B cell (primary cell): ENCODE data around the gene MUC6. TPM values are rescaled to one million over a fixed set of nuclear protein-coding genes. Genes with fewer than 3 reads are reported as not detected.

ENCODE experiments used
- ATAC-seq: fragments of 200-7000 bp; cut with Tn5 transposase; one replicate; pipeline ENCODE4 v1.10.0; 2021; ENCODE audit warnings: low read depth, mild to moderate bottlenecking, moderate number of reproducible peaks, moderate library complexity
- CTCF ChIA-PET: fragments of 350-600 bp; sonication (Branson Sonifier 250); formaldehyde crosslinking; loops from one replicate; lab custom pipeline; 2021; ENCODE audit warnings: antibody characterized with exemption, inconsistent platforms; lab: Charles Lee
- POLR2A ChIA-PET: fragments of 350-600 bp; sonication (Branson Sonifier 250); formaldehyde crosslinking; loops from one replicate; lab custom pipeline; 2021; ENCODE audit warnings: antibody characterized with exemption; lab: Charles Lee
- DNase-seq: peaks from one replicate; pipeline ENCODE4 v3.0.0; 2013
- H2AFZ ChIP-seq: 2 replicates; pipeline ENCODE4 v1.6.1; 2012; ENCODE audit warnings: mild to moderate bottlenecking, low read depth, low read length; ENCODE audit not compliant: insufficient read depth, poor library complexity, severe bottlenecking
- H3K27ac ChIP-seq, 2 donors: 1 replicate in 1 of 2; 2 replicates in 1 of 2; pipeline ENCODE4 v1.5.1; 2012 to 2013; ENCODE audit warnings: low read length in 2 of 2, mild to moderate bottlenecking in 2 of 2, moderate library complexity in 1 of 2
- H3K27me3 ChIP-seq, 4 experiments: fragments of 200-600 bp in 1 of 4; sonication (generic) in 1 of 4; replicated peaks in 1 of 4; 1 replicate in 2 of 4; 2 replicates in 2 of 4; pipeline versions ENCODE4 v1.6.1 to v1.7.0; 2013 to 2016; ENCODE audit warnings: low read length in 3 of 4, mild to moderate bottlenecking in 2 of 4, mixed read lengths in 1 of 4, moderate library complexity in 1 of 4; ENCODE audit not compliant: insufficient read depth in 4 of 4, control insufficient read depth in 3 of 4; ENCODE audit errors: control extremely low read depth in 1 of 4
- H3K36me3 ChIP-seq, 2 experiments: replicated peaks in 1 of 2; 1 replicate in 1 of 2; 2 replicates in 1 of 2; pipeline versions ENCODE4 v1.6.1 to v1.7.1; 2013; ENCODE audit warnings: low read length in 1 of 2; ENCODE audit not compliant: insufficient read depth in 2 of 2, control insufficient read depth in 1 of 2; ENCODE audit errors: control extremely low read depth in 1 of 2, extremely low read depth in 1 of 2
- H3K4me1 ChIP-seq, 2 donors: fragments of 200-600 bp in 1 of 2; sonication (generic) in 1 of 2; 1 replicate in 1 of 2; 2 replicates in 1 of 2; pipeline versions ENCODE4 v1.5.1 to v1.6.1; 2013 to 2017; ENCODE audit warnings: low read length in 2 of 2; ENCODE audit not compliant: control insufficient read depth in 2 of 2, insufficient read depth in 2 of 2
- H3K4me2 ChIP-seq: replicated peaks from 2 replicates; pipeline ENCODE3; 2012; ENCODE audit warnings: mild to moderate bottlenecking, low read depth, low read length; ENCODE audit not compliant: poor library complexity, severe bottlenecking
- H3K4me3 ChIP-seq, 5 experiments: fragments of 200-600 bp in 1 of 5; sonication (generic) in 1 of 5; 1 replicate in 3 of 5; 2 replicates in 2 of 5; pipeline versions ENCODE4 v1.5.1 to v1.7.0; 2011 to 2016; ENCODE audit warnings: low read length in 4 of 5, mild to moderate bottlenecking in 4 of 5, low read depth in 2 of 5, control low read depth in 1 of 5, moderate library complexity in 1 of 5; ENCODE audit not compliant: insufficient read depth in 1 of 5; ENCODE audit errors: control extremely low read depth in 1 of 5, extremely low read depth in 1 of 5
- H3K79me2 ChIP-seq: fragments of 200-600 bp; sonication (generic); one replicate; pipeline ENCODE4 v1.6.0; 2016; ENCODE audit warnings: low read length; ENCODE audit not compliant: control insufficient read depth, insufficient read depth
- H3K9ac ChIP-seq: fragments of 200-600 bp; sonication (generic); 2 replicates; pipeline ENCODE4 v1.6.1; 2017; ENCODE audit warnings: mild to moderate bottlenecking, low read length, moderate library complexity
- H3K9me3 ChIP-seq, 3 donors: one replicate each; pipeline versions ENCODE4 v1.6.1 to v1.7.1; 2013; ENCODE audit warnings: low read length in 2 of 3; ENCODE audit not compliant: control insufficient read depth in 2 of 3, insufficient read depth in 1 of 3; ENCODE audit errors: control extremely low read depth in 1 of 3
- H4K20me1 ChIP-seq: 2 replicates; pipeline ENCODE4 v1.6.0; 2012; ENCODE audit warnings: mild to moderate bottlenecking, low read length; ENCODE audit not compliant: insufficient read depth, control insufficient read depth, poor library complexity, severe bottlenecking
- H3K27ac Mint-ChIP-seq: one replicate; pipeline ENCODE4 v1.8.0; 2021; ENCODE audit warnings: mixed read lengths
- H3K27me3 Mint-ChIP-seq: one replicate; pipeline ENCODE4 v1.8.0; 2021; ENCODE audit warnings: mixed read lengths
- H3K4me1 Mint-ChIP-seq: one replicate; pipeline ENCODE4 v1.8.0; 2021; ENCODE audit warnings: mixed read lengths
- H3K4me3 Mint-ChIP-seq: one replicate; pipeline ENCODE4 v1.8.0; 2021; ENCODE audit warnings: mixed read lengths
- H3K9me3 Mint-ChIP-seq: one replicate; pipeline ENCODE4 v1.8.0; 2022; ENCODE audit warnings: mixed read lengths; ENCODE audit not compliant: insufficient read depth
- EZH2 ChIP-seq: IDR thresholded peaks from 2 replicates; pipeline ENCODE4 v1.6.1; 2012; ENCODE audit warnings: borderline replicate concordance, low read depth, mild to moderate bottlenecking, moderate library complexity, low read length; ENCODE audit not compliant: insufficient read depth, poor library complexity, severe bottlenecking
- WGBS: methylation state at CpG from one replicate; pipeline ENCODE4 v1.1.5; 2013; ENCODE audit warnings: missing lambda C conversion rate; ENCODE audit not compliant: insufficient coverage; 5-methylcytosine and 5-hydroxymethylcytosine counted together
- intact Hi-C: fragments of 100-400 bp; cut with micrococcal nuclease; formaldehyde crosslinking; loops from one replicate; pipeline ENCODE4 v1.10.0; 2022
- polyA plus RNA-seq: library from polyadenylated mRNA; depleted of rRNA; stranded (reverse); fragments of >200 nt; gene quantifications from 2 replicates; pipeline ENCODE4 v1.2.3, GENCODE V29; 2012
- total RNA-seq, 2 donors: library from RNA; stranded (reverse); fragments of 120-200 nt in 1 of 2; gene quantifications; 1 replicate in 1 of 2; 2 replicates in 1 of 2; pipeline versions ENCODE4 v1.2.3 to v1.2.4, GENCODE V29; 2013 to 2022
- TF ChIP-seq, protein P1 (sequence below): fragments of 200-600 bp; IDR thresholded peaks from one replicate; pipeline ENCODE4 v1.8.0; 2022; ENCODE audit warnings: antibody characterized with exemption, mild to moderate bottlenecking

The MUC6 gene
- total and polyA plus RNA-seq, 2 donors (not counting 1 experiment from before 2014, with no cell fraction given): not detected

DNA sequence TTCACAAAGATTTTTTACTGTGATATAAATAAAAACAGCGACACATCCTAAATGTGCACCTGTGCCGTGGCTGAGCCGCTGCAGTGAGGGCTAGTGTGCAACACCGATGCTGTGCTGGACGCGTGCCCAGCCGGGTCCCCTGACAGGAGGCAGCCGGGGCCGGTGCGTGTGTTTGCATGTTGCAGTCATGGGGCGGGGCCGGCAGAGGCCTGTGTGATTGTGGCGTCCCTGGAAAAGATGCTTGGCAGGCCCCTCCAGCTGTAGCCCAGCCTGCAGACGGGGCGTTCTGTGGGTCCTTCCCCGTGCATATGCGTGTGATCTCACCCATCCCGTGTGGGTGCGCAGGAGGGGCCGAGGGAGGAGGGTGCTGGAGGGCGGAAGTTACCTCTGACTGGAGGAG is 30.6 kb downstream of the MUC6 start:
- Histone ChIP-seq H3K27ac (no peak overlapping the region), H2AFZ (no peak overlapping the region), H3K79me2 (peaks cover 8% of the 10 kb centered on the region), H3K4me3 (no peak overlapping the region), H3K4me2 (no peak overlapping the region), H3K4me1 (no peaks in the 10 kb centered on the region), H4K20me1 (peaks cover 21% of the 10 kb centered on the region), H3K36me3 (peaks cover 0 to 70% of the 10 kb centered on the region in 2 experiments), H3K27me3 (no peaks in the 10 kb centered on the region), H3K9ac (no peak overlapping the region), H3K9me3 (no peaks in the 10 kb centered on the region)
- no peaks in the 10 kb centered on the region for H3K4me1 Mint-ChIP-seq
- 97% methylated on average over 19 of the region's 21 CpGs for WGBS
- no peaks in the 10 kb centered on the region for H3K9me3 Mint-ChIP-seq
- DNase-seq (no peak), ATAC-seq (no peak)
- CTCF ChIA-PET: no interaction called here
- POLR2A ChIA-PET: no interaction called here
- intact Hi-C loops: no loop called here
- TF ChIP-seq, protein P1, sequence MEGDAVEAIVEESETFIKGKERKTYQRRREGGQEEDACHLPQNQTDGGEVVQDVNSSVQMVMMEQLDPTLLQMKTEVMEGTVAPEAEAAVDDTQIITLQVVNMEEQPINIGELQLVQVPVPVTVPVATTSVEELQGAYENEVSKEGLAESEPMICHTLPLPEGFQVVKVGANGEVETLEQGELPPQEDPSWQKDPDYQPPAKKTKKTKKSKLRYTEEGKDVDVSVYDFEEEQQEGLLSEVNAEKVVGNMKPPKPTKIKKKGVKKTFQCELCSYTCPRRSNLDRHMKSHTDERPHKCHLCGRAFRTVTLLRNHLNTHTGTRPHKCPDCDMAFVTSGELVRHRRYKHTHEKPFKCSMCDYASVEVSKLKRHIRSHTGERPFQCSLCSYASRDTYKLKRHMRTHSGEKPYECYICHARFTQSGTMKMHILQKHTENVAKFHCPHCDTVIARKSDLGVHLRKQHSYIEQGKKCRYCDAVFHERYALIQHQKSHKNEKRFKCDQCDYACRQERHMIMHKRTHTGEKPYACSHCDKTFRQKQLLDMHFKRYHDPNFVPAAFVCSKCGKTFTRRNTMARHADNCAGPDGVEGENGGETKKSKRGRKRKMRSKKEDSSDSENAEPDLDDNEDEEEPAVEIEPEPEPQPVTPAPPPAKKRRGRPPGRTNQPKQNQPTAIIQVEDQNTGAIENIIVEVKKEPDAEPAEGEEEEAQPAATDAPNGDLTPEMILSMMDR: no peak
- no peak for TF ChIP-seq EZH2
- H3K27ac Mint-ChIP-seq: no peak overlapping the region
- no peak overlapping the region for H3K4me3 Mint-ChIP-seq
- no peaks in the 10 kb centered on the region for H3K27me3 Mint-ChIP-seq

DNA sequence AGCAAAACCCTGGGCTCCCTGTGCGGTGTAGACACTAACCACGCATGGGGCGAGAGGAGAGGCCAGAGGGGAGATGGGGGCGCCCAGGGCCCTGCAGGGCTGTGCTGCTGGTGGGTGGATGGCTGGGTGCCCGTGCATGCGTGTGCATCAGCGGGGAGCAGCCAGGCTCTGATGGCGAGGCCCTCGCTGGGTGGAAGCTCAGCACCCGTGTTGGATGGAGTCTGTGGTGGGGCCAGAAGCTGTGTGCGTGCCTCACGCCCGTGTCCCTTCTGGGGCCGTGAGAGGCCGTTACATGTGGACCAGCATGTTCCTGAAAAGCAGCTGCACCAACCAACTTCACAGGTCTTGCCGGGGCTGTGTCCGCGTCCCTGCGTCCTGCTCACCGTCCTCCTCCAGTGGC is 33.4 kb downstream of the MUC6 start:
- Mint-ChIP-seq H3K27ac (no peak overlapping the region), H3K9me3 (no peaks in the 10 kb centered on the region), H3K27me3 (no peaks in the 10 kb centered on the region), H3K4me3 (no peak overlapping the region), H3K4me1 (no peaks in the 10 kb centered on the region)
- no peak overlapping the region for H2AFZ ChIP-seq
- no peak overlapping the region for H3K4me2 ChIP-seq
- no peak for ATAC-seq
- H3K27me3 ChIP-seq: no peaks in the 10 kb centered on the region
- peaks cover 21% of the 10 kb centered on the region for H4K20me1 ChIP-seq
- peaks cover 0 to 62% of the 10 kb centered on the region in 2 experiments for H3K36me3 ChIP-seq
- ChIA-PET CTCF (no interaction called here), POLR2A (no interaction called here)
- no peak for TF ChIP-seq EZH2
- no peak overlapping the region for H3K9ac ChIP-seq
- DNase-seq: no peak
- H3K4me3 ChIP-seq: no peak overlapping the region
- peaks cover 8% of the 10 kb centered on the region for H3K79me2 ChIP-seq
- intact Hi-C loops: no loop called here
- H3K4me1 ChIP-seq: no peaks in the 10 kb centered on the region
- H3K9me3 ChIP-seq: no peaks in the 10 kb centered on the region
- H3K27ac ChIP-seq: no peak overlapping the region
- WGBS: 91% methylated on average over 20 of the region's 20 CpGs
